Measurements from ENCODE around the gene MS4A18.

DNA sequence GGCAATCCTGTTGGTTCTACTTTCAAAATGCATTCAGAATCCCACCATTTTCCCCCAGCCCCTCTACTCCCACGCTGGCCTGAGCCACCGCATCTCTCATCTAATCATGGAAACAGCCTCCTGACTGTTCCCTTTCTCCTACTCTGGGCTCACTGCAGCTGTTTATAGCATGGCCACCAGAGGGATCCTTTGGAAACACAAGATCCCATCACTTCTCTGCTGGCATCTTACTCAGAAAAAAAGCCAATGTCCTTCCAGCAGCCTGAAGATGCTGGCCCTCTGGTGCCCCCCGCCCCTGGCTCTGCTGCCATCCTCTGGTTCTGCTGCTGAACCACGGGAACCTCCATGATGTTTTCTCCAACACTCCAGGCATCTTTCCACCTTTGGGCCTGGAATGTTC lies 14.0 kb upstream of the MS4A18 start:
- TF ChIP-seq, protein P1, sequence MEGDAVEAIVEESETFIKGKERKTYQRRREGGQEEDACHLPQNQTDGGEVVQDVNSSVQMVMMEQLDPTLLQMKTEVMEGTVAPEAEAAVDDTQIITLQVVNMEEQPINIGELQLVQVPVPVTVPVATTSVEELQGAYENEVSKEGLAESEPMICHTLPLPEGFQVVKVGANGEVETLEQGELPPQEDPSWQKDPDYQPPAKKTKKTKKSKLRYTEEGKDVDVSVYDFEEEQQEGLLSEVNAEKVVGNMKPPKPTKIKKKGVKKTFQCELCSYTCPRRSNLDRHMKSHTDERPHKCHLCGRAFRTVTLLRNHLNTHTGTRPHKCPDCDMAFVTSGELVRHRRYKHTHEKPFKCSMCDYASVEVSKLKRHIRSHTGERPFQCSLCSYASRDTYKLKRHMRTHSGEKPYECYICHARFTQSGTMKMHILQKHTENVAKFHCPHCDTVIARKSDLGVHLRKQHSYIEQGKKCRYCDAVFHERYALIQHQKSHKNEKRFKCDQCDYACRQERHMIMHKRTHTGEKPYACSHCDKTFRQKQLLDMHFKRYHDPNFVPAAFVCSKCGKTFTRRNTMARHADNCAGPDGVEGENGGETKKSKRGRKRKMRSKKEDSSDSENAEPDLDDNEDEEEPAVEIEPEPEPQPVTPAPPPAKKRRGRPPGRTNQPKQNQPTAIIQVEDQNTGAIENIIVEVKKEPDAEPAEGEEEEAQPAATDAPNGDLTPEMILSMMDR (IDR thresholded peaks at IDR 0.05 in 2 of 3, conservative IDR thresholded peaks at IDR 0.05 in 1 of 3; ENCODE audit: borderline replicate concordance in 1 of 3, insufficient read depth in 1 of 3, low read depth in 2 of 3, low read length in 2 of 3) = peak in 2 of 3 experiments; percentile 46 to 53; a peak in 4 of 6 replicates
- no peak for TF ChIP-seq EZH2 (IDR thresholded peaks at IDR 0.05)
- no peak for TF ChIP-seq EZH2phosphoT487 (IDR thresholded peaks at IDR 0.05; ENCODE audit: borderline replicate concordance)
- no peak for TF ChIP-seq POLR2A (IDR thresholded peaks at IDR 0.05; ENCODE audit: borderline replicate concordance, extremely low read depth, insufficient read depth, insufficient read length)
- no peak for TF ChIP-seq ZFX (IDR thresholded peaks at IDR 0.05)
- TF ChIP-seq, protein P2, sequence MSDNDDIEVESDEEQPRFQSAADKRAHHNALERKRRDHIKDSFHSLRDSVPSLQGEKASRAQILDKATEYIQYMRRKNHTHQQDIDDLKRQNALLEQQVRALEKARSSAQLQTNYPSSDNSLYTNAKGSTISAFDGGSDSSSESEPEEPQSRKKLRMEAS (IDR thresholded peaks at IDR 0.05) = no peak

Measured in HCT116 (cell line).